ENCODE measurements around the gene ADAM12.
A peak's percentile ranks its signal among the peaks of the same experiment; 100 is the strongest.

Gene ADAM12

DNA sequence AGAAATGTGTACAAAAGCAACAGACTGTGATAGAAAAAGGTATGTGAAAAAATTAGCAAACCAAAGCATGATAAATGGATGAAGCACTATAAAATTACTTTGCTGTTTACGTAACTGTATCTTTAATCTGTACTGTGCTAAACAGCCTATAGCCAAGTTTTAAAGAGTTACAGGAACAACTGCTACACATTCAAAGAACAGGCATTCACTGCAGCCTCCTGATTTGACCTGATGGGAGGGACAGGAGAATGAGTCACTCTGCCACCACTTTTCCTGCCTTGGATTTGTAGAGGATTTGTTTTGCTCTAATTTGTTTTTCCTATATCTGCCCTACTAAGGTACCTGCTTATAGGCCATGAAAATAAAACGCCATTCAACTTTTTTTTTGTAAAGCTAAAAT, 375.8 kb downstream of the ADAM12 start:
- no peak for DNase-seq

DNA sequence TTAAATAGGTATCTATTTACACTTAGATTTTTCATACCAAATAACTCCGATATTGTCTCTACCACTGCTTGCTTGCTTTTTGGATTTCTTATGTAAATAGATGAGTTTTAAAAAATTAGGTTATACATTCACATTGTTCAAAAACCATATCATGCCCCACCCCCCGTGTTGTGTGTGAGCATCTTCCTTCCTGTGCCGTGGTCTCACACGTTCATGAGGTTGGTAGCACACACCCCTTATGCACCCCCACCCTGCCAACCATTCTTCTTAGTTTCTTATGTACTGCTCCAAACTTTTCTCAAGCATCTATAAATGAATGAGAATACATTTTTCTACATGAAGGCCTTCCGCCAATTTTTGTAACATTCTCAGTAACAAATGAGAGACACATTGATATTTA, 376.3 kb downstream of the ADAM12 start:
- DNase-seq: no peak

DNA sequence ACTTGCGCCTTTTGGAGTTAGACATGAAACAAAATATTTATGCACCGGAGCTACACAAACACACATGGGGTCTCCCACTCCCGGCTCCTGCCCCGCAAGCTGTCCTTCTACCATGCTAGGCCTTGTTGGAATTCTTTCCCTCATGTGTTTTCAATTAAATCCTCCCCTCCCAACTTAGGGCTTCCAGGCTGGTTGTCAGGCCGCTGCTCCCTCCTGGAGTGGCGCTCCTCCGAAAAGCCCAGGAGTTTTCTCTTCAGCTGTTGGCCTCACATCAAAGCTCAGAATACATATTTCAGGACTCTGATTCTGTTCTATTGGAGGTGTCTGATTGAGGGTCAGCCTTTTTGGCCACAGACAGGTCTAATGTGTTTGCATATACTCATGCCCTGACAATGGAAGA, 378.6 kb downstream of the ADAM12 start:
- DNase-seq: no peak

DNA sequence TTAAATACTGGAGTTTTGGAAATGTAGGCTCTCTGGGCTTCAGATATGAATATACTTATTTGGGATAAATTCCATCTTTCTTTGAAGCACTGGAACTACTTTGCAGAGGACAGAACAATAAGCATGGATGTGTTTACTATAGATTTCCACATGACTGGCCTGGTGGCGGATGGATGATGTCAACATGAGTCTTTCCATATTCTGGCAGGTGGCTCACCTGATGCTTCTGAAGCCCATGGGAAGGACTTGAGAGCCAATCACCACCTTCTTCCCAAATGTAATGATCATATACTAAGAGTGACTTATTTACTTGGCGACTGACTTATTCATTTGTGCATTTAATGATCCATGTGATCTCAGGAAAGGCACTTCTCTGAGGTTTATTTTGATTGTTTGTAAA, 381.4 kb downstream of the ADAM12 start:
- no peak for DNase-seq

DNA sequence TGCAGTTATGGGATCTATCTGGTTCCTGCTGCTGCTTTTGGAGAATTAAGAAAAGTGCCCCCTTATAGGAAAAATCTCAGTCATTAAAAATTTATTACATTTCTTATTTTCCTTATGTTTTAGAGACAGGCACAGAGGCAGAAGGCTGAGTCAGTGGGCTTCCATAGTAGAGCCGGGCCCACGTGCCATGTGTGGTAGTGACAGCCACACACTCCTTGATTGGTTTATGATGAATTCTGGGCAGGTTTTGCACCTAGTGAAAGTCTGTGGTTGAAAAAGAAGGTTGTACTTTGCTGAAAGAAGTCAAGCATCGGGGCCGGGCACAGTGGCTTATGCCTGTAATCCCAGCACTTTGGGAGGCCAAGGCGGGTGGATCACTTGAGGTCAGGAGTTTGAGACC, 382.0 kb downstream of the ADAM12 start:
- no peak for DNase-seq

DNA sequence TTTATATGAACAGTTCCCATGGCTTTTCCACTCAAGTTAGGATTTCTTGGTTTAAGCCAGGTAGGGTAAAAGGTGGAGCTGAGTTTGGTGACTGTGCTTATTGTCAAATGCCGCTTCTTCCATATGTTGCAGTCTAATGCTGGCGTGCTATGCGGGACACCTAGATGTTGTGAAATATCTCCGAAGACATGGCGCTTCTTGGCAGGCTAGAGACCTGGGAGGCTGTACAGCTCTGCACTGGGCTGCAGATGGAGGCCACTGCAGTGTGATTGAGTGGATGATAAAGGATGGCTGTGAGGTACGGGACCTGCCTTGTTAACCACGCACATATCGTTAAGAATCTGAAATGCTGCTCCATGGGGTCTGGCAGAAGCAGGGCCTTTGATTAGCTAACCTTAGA, 383.5 kb downstream of the ADAM12 start:
- DNase-seq: no peak

DNA sequence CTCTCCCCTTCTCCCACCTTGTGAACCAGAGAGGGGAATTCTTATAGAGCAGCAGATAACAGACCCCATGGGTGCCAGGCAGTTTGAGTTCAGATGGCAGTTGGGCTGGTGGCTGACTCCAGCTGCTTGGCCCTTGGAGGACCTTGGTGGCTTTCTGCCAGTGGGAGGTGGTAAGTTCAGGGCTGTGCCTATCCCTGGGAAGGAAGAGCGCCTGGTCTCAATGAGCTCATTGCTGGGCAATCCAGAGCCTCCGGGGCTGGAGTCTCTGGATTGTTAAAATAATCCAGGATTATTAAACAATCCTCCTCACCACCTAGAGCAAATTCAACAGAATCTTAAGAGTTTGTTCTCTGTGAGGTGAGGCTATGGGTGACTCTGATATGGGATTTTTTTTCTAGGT, 386.7 kb downstream of the ADAM12 start:
- no peak for DNase-seq

DNA sequence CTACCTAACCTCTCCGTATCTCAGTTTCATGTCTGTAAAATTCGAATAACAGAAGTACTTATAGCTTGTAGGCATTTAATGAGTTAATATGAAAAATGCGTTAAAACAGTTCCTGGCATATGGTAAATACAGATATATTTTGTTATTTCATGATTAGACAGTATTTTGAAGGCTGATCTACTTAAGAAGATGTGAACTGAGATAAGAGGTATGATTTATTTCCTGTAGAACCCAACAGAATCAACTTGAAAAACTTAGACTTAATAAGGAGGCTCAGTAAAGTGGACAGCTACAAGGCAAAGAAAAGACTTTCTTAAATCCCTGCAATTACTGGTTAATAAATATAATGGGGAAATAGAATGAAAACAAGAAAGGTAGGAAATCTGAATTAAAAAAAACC, 388.6 kb downstream of the ADAM12 start:
- DNase-seq: no peak

DNA sequence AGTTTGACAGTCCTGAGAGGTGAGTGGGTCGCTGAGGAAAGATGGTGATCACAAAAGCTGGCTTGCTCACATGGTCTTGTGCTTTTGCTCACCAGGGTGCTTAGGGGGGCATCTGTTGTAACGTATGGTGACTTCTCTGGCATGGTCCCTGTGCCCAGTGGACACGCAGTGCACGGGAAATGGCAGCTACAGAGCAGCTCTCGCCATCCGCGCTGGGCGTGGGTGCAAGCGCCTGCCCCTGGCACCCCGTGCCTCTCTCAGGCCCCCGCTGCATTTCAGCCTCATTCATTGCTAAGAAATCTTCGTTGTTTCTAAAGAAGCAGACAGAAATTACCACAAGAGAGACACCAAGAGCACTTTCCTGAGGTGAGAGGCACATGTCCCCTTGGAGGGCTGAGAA, 390.7 kb downstream of the ADAM12 start:
- no peak for DNase-seq

DNA sequence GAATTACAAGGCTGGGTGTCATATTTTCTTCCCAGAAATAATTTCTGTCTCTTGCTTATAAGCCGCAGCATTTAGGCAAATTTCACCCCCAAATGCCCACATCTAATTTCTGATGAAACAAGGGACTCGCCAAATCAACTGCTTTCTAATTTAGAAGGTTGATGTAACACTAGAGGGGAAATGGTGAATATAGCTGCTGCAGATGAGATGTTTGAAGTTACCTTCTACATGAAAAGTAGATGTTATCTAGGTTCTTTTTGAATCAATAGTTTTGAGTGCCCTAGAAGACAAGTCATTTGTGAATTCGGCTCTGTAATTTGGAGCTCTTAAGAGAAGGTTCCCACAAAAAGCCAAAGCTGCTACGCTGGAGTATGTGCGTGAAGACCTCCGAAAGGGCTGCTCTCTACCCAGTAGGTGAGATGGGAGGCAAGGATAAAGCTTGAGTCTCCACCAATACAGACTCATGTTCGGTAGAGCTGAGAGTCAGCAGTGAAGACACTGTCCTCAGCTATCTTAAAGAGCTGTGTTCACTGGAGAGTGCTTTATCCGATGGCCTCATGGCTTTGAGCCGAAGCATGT, 392.5 kb downstream of the ADAM12 start:
- DNase-seq: no peak

DNA sequence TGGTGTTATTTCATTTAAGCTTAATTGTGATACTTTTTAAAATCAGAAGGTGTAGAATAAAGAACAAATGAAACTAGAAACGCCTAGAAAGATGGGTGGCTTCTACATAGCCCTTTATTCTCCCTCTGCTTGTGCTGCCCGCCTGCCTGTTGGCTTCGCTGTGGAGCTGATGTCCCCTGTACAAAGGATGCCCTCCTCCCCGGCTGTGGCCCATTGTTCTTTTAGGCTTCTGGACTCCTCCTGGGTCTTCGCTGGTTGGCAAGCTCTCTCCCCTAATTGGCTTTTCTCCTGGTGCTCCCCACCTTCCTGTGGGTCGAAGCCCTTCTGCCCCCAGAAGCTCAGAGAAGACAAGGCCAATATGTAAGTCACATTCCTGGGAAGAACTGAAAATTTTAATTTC, 393.7 kb downstream of the ADAM12 start:
- DNase-seq: no peak

DNA sequence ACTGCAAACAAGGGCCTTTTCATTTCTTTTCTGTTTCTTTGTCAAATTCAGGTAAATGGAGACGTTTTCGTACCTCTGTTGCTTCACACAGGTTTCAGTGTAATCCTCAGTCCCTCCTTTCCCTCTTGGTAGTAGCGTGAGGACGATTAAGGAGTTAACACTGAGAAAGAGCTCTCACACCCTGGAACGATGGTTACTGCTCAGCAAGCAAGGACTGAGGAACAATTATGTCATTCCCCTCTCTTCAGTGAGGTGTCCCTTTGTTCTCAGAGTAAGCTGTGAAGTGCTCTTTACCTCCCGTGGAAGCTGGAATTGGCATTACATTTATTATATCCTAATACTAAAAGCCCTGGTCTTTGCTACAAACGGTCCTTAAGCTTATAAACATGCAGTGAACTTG, 396.0 kb downstream of the ADAM12 start:
- DNase-seq: no peak

DNA sequence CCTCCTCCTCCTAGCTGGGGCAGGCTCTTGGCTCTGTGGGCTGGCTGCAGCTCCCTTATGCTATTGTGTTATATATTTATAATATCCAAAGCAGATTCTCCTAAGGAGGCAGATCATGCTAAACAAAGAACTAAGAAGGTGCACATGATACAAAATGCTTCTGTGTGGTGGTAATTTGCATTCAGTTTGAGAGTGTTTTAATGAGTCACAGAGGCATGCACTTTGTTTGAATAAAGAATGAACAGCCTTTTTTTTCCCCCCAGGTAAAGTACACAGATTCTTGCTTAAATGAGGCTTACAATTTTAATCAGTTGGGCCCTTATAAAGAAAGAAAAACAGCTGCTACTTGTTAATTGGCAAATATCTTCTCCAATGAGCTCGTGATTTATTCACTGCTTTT, 396.9 kb downstream of the ADAM12 start:
- no peak for DNase-seq

DNA sequence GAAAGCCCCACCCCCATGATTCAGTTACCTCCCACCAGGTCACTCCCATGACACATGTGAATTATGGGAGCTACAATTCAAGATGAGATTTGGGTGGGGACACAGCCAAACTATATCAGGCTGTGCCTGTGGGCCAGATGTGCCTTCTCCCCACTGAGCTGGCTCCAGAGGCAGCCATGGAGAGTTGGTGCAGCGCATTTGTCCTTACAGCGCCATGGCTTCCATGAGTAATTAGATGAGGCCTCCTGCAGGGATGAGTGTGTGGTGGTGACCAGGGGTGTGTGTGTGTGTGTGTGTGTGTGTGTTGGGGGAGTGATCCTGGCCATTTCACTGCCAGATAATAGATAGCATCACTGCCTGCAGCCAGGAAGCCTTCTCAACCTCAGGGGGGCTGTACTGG, 397.3 kb downstream of the ADAM12 start:
- DNase-seq: no peak

DNA sequence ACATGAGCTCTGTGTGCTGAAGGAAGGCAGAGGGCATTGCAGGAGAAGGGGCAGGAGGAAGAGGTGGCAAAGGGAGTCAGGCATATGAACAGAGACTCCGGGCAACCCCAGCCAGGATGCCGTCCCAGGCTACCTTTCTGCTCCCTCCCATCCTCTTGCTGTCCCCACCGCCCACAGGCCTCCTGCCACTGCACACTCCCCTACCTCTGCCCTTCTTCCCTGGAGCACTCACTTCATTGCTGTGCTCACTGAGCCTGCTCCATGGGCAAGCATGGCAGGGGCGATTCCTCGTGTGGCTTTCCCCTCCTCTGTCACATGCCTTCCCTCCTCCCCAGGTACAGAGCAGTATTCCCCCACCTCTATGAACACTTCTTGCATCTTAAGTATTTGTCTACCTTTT, 398.5 kb downstream of the ADAM12 start:
- no peak for DNase-seq

DNA sequence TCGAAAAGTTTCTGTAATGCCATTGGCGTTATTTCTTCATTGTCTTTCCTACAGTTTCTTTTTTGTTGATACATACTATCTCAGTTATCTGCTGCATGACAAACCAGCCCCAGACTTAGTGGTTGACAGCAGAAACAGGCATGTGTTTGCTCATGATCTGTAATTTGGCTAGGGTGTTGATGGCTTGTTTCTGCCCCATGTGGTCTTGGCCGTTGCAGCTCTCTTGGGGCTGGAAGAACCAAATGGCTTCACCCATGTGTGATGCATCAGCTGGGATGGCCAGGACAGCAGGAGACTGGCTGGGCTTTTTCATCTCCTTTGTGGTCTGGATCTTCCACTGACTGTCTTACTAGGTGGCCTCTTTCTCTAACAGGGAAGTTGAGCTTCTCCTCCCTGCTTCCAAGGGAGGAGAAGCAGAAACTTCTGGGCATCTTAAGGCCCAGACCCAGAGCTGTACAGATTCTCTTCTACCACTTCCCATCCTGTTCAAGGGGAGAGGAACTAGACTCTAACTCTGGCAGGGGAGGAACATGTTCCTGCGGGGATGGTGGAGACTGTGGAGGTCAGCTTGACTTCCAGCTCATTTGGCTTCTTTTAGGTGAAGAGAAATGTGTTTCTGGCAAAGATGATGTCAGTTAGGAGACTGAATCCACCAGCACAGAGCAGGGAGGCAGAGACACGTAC, 402.6 kb downstream of the ADAM12 start:
- no peak for DNase-seq

DNA sequence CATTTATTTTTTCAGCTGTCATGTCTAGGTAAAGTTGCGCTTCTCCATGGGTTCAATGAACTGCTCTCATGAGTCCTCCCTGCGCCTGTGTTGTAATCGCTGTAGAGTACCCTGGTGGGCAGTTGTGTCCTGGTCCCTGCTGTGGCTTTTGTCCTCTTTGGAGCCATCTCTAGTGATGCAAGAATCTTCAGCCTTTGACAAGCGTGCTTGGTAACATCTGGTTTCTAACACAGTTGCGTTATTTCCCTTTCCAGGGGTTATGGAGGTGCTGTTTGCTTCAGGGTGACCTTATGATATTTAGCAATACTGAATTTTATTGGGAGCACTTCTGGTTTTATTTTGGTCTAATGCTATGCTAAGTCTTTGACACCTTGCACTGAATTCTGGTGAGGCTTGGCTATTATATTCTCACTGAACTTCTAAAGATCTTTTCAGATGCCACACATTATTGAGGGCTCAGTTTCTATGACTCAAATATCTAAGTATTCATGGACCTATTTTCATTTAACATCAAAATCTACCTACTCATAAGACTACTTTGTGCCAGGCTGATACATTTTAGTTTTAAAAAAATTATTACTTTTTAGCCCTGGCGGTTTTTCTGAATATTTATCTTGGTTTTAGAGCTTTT, 403.3 kb downstream of the ADAM12 start:
- no peak for DNase-seq

DNA sequence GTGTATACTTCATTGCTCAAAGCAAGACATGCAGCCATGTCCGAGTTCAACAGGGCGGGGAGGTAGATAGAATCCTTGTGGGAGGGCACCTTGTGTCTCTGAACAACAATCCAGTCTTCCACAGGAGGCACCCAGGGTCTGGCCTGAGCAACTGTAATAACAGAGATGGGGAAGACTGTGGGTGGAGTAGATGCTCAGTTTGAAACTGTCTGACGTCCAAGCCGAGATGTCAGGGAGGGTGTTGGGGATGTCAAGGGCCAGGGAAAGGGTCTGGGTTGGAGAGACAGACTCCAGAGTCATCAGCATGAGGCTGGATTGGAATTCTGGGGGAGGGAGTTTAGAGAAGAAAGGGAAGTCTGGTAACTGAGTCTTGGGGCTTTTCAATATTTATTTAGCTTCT, 403.9 kb downstream of the ADAM12 start:
- DNase-seq: no peak

DNA sequence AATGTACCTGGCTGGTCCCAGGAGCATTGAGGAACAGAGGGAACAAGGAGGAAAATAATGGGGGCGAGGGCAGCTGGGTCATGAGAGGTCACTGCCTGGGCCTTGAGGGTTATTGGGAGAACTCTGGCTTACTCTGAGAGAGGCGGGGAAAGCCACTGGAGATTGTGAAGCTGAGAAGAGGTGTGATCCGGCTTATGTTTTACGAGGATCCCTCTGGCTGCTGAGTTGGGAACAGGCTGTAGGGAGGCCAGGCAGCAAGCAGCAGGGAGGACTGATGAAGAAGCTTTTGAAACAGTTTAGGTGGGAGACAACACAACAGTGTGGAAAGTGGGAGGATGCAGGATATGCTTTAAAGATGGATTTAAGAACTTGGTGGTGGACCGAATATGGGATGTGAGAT, 404.6 kb downstream of the ADAM12 start:
- no peak for DNase-seq

DNA sequence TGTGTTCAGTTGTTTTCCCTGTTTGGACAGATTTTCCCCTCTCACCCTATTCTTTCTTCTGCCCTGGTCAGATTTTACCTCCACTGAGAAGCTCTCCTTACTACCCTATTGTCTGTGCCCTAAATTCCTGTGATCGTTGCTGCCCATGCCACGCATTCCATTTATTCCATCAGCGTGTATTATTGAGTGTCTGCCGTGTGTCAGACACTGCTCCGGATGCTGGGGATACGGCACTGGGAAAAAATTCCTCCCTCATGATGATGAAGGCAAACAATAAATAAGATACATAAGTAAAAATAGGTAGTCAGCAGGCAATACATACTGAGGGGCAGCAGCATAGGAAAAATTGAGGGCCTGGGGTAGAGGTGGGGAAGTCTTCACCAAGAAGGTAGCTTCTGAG, 405.1 kb downstream of the ADAM12 start:
- DNase-seq: no peak

DNA sequence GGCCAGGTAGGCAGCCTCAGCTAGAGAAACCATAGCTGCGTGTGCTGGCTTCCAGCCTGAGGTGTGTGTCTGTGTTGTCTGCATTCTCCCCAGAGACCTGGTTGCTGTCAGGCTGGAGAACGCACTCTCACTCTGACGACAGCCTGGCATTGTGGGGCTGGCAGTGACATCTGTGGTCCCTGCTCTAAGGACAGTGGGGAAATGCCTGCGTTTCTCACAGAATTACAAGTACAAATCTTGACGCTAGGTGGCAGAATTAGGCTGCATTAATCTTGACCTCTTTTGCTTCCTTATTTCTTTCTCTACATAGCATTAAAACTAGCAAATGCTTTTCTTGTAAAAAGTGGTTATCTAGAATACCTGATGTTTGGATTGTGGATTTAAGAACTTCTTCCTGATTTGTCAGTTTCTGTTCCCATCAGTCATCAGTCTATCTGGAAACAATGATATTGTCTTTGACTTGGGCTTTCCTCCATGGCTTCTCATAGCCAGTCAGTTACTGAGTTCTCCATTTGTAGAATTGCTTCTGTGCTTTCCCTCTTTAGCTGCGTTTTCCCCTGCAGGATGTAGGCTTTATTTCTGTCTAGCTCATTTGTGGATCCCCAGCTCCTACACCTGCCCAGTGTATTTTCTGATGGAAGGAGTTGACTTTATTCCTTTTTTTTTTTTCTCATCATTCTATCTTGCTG, 405.9 kb downstream of the ADAM12 start:
- DNase-seq: peak; percentile 63

DNA sequence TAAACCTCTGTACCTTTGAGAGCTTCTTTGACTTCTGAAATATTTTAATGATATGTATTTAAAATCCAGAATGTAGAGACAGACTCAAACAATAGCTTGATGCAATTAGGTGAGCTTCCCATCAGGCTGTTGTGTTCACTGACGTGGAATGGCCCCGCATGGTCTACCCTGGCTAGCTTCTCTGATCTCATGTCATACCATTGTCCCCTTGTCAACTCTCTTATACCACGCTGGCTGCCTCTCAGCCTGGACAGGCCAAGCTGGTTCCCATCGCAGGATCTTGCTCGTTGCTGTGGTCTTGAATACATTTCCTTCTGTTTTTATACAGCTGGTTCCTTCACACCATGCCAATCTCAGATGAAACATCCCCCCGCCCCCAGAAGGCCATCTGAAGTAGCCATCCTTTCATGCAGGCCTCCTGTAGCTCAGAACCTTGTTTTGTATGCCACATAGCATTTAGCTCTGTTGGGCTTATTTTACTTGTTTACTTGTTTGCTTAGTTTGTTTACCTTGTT, 407.7 kb downstream of the ADAM12 start:
- DNase-seq: no peak

DNA sequence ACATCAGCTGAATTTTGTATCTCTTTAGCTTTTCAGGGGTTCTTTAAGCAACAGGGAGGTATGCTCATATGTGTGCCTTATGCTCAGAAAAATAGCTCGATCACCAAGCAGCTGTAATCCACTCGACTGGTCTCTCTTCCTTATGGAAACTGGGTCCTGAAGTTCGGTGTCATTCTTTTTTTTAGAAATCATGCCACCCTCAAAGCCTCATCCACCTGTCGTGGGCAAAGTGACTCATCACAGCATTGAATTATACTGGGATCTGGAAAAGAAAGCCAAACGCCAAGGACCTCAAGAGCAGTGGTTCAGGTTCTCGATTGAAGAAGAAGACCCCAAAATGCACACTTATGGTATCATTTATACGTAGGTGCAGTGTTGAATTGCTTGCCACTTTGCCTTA, 408.3 kb downstream of the ADAM12 start:
- no peak for DNase-seq
